ENCODE data around the gene UBAP2.

UBAP2 gene

DNA sequence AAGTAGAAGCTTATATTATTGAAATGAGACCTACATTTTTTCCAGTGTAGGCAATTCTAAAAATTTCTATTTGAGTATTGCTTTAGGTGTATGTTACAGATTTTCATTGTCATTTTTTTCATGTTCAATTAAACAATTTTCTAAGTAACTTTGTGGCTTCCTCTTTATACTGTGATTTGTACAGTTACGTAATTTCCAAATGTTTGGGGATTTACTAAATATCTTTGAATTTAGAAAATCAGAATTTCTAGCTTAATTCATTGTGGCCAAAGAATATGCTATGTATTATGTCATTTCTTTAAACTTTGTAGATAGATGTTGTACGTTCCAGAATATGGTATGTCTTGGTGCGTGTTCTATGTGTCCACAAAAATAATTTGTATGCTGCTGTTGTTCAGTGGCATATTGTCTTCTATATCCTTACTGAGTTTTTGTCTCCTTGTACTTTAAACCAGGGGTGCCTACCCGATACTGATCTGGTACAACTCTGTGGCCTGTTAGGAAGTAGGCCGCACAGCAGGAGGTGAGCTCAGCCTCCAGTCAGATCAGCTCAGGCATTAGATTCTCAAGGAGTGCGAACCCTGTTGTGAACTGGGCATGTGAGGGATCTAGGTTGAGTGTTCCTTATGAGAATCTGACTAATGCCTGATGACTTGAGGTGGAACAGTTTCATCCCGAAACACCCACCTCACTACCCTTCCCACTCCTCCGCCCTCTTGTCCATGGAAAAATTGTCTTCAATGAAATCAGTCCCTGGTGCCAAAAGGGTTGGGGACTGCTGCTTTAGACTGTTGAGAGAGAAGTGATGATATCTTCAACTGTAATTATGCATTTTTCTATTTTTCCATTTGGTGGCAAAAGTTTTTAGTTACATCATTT lies 168.2 kb downstream of the UBAP2 start:
- TF ChIP-seq CEBPB (IDR thresholded peaks at IDR 0.05), result no peak
- TF ChIP-seq CREB1 (IDR thresholded peaks at IDR 0.05; ENCODE audit: low read depth), result no peak
- TF ChIP-seq EGR1 (IDR thresholded peaks at IDR 0.05), result no peak
- TF ChIP-seq EP300 (IDR thresholded peaks at IDR 0.05; ENCODE audit: borderline replicate concordance), result no peak
- TF ChIP-seq, protein P1, sequence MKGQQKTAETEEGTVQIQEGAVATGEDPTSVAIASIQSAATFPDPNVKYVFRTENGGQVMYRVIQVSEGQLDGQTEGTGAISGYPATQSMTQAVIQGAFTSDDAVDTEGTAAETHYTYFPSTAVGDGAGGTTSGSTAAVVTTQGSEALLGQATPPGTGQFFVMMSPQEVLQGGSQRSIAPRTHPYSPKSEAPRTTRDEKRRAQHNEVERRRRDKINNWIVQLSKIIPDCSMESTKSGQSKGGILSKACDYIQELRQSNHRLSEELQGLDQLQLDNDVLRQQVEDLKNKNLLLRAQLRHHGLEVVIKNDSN (IDR thresholded peaks at IDR 0.05), result no peak
- TF ChIP-seq TAF1 (IDR thresholded peaks at IDR 0.05; ENCODE audit: low read depth), result no peak
- TF ChIP-seq TCF12 (IDR thresholded peaks at IDR 0.05; ENCODE audit: low read depth), result no peak
- TF ChIP-seq, protein P2, sequence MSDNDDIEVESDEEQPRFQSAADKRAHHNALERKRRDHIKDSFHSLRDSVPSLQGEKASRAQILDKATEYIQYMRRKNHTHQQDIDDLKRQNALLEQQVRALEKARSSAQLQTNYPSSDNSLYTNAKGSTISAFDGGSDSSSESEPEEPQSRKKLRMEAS (IDR thresholded peaks at IDR 0.05), result no peak
- no peak for TF ChIP-seq NFIC (IDR thresholded peaks at IDR 0.05)
- TF ChIP-seq ZBTB7A (IDR thresholded peaks at IDR 0.05; ENCODE audit: low read depth), result no peak
- TF ChIP-seq, protein P3, sequence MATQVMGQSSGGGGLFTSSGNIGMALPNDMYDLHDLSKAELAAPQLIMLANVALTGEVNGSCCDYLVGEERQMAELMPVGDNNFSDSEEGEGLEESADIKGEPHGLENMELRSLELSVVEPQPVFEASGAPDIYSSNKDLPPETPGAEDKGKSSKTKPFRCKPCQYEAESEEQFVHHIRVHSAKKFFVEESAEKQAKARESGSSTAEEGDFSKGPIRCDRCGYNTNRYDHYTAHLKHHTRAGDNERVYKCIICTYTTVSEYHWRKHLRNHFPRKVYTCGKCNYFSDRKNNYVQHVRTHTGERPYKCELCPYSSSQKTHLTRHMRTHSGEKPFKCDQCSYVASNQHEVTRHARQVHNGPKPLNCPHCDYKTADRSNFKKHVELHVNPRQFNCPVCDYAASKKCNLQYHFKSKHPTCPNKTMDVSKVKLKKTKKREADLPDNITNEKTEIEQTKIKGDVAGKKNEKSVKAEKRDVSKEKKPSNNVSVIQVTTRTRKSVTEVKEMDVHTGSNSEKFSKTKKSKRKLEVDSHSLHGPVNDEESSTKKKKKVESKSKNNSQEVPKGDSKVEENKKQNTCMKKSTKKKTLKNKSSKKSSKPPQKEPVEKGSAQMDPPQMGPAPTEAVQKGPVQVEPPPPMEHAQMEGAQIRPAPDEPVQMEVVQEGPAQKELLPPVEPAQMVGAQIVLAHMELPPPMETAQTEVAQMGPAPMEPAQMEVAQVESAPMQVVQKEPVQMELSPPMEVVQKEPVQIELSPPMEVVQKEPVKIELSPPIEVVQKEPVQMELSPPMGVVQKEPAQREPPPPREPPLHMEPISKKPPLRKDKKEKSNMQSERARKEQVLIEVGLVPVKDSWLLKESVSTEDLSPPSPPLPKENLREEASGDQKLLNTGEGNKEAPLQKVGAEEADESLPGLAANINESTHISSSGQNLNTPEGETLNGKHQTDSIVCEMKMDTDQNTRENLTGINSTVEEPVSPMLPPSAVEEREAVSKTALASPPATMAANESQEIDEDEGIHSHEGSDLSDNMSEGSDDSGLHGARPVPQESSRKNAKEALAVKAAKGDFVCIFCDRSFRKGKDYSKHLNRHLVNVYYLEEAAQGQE (IDR thresholded peaks at IDR 0.05; ENCODE audit: low read depth), result no peak
- TF ChIP-seq FOXM1 (IDR thresholded peaks at IDR 0.05; ENCODE audit: borderline replicate concordance, low read depth), result no peak
- TF ChIP-seq TEAD4 (IDR thresholded peaks at IDR 0.05), result no peak
- TF ChIP-seq YY1 (IDR thresholded peaks at IDR 0.05; ENCODE audit: low read depth), result no peak
- TF ChIP-seq RAD21 (IDR thresholded peaks at IDR 0.05; ENCODE audit: low read depth), result no peak

DNA sequence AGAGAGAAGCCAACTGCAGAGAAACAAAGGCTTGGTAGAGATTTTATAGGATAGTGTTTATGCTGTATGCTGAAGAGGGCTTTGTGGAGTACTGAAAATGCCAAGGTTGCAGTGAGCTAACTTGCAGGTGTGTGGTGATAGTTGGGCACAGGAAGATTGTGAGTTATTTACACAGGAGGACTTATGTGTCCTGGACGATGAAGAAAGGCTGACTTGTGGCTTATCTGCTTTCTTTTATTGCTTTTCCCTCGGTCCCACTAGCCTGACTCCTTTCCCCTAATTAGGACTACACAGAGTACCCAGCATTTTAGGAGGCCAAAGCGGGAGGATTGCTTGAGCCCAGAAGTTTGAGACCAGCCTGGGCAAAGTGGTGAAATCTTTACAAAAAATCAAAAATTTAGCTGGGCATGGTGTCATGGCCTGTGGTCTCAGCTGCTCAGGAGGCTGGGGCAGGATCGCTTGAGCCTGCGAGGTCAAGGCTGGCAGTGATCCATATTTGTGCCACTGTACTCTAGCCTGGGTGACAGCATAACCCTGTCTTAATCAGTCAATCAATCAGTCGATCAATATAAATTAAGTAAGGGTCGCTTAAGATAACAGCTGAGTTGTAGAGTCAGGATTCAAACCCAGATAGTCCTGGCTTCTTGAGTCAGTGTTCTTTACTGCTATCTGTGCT lies 169.9 kb downstream of the UBAP2 start:
- TF ChIP-seq CREB1 (IDR thresholded peaks at IDR 0.05; ENCODE audit: low read depth), result no peak
- TF ChIP-seq FOXM1 (IDR thresholded peaks at IDR 0.05; ENCODE audit: borderline replicate concordance, low read depth), result no peak
- no peak for TF ChIP-seq EGR1 (IDR thresholded peaks at IDR 0.05)
- TF ChIP-seq, protein P1 (IDR thresholded peaks at IDR 0.05), result no peak
- TF ChIP-seq TAF1 (IDR thresholded peaks at IDR 0.05; ENCODE audit: low read depth), result no peak
- TF ChIP-seq, protein P3 (IDR thresholded peaks at IDR 0.05; ENCODE audit: low read depth), result no peak
- TF ChIP-seq YY1 (IDR thresholded peaks at IDR 0.05; ENCODE audit: low read depth), result no peak
- TF ChIP-seq RAD21 (IDR thresholded peaks at IDR 0.05; ENCODE audit: low read depth), result no peak
- TF ChIP-seq CEBPB (IDR thresholded peaks at IDR 0.05), result no peak
- TF ChIP-seq ZBTB7A (IDR thresholded peaks at IDR 0.05; ENCODE audit: low read depth), result no peak
- no peak for TF ChIP-seq NFIC (IDR thresholded peaks at IDR 0.05)

DNA sequence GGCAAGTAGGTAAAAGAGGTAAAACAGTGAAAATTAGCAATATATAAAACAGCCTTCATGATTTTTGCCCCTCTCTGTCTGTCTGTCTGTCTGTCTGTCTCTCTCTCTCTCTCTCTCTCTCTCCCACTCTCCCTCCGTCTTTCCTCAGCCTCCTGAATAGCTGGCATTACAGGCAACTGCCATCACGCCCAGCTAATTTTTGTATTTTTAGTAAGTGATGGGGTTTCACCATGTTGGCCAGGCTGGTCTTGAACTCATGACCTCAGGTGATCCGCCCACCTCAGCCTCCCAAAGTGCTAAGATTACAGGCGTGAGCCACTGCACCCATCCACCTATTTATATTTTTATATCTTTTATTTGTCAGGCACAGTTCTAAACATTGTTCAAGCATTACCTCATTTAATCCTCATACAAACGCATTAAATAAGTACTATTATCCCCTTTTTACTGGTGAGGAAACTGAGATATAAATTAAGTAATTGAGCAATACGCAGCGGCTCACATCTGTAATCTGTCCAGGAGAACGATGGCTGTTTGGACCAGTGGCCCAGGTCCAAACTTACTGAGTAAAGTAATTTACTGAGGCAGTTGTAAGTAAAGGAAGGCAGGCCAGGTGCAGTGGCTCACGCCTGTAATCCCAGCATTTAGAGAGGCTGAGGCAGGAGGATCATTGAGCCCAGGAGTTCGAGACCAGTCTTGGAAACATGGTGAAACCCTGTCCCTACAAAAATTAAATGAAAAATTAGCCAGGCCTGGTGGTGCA lies 170.8 kb downstream of the UBAP2 start:
- TF ChIP-seq CEBPB (IDR thresholded peaks at IDR 0.05), result no peak

Data from Ishikawa (cell line).